Stomach smooth muscle (tissue), 2 donors: Measurements from ENCODE around the gene HERPUD1.
"Not testable (repeated sequence)": the region's sequence is repeated elsewhere in the genome, so short reads cannot be mapped to it uniquely, and the experiment has no call there.

Source experiments
- H3K27ac ChIP-seq: one replicate; pipeline ENCODE4 v1.7.0; 2013; ENCODE audit warnings: mild to moderate bottlenecking, low read length, inconsistent platforms
- H3K27me3 ChIP-seq, 2 donors: one replicate each; pipeline ENCODE4 v1.7.0; 2013; ENCODE audit warnings: low read length in 2 of 2; ENCODE audit not compliant: insufficient read depth in 2 of 2, control insufficient read depth in 1 of 2
- H3K36me3 ChIP-seq, 2 donors: one replicate each; pipeline ENCODE4 v1.7.0; 2013; ENCODE audit warnings: low read length in 2 of 2; ENCODE audit not compliant: control insufficient read depth in 2 of 2, insufficient read depth in 2 of 2
- H3K4me1 ChIP-seq: one replicate; pipeline ENCODE4 v1.7.0; 2013; ENCODE audit warnings: low read length; ENCODE audit not compliant: control insufficient read depth, insufficient read depth
- H3K4me3 ChIP-seq, 2 donors: one replicate each; pipeline ENCODE4 v1.7.0; 2013; ENCODE audit warnings: low read length in 2 of 2
- H3K9ac ChIP-seq, 2 donors: one replicate each; pipeline ENCODE4 v1.7.0; 2013; ENCODE audit warnings: low read length in 2 of 2, mild to moderate bottlenecking in 1 of 2
- H3K9me3 ChIP-seq, 2 donors: one replicate each; pipeline ENCODE4 v1.7.0; 2013; ENCODE audit warnings: low read length in 2 of 2; ENCODE audit not compliant: control insufficient read depth in 2 of 2
- donor health status: healthy.
- donor health status: Pancreatic carcinoma.

The HERPUD1 gene

GRCh38 chr16:56921571-56921970, 10.4 kb upstream of the HERPUD1 start:
- Histone ChIP-seq H3K4me3 (no peak overlapping the region), H3K27ac (no peak overlapping the region), H3K9ac (no peak overlapping the region), H3K36me3 (no peaks in the 10 kb centered on the region), H3K4me1 (peaks cover 2% of the 10 kb centered on the region), H3K9me3 (no peaks in the 10 kb centered on the region), H3K27me3 (no peaks in the 10 kb centered on the region)

GRCh38 chr16:56923481-56924091, 8.4 kb upstream of the HERPUD1 start:
- H3K9me3 ChIP-seq: no peaks in the 10 kb centered on the region
- H3K9ac ChIP-seq: no peak overlapping the region
- no peaks in the 10 kb centered on the region for H3K27me3 ChIP-seq
- no peaks in the 10 kb centered on the region for H3K36me3 ChIP-seq
- H3K27ac ChIP-seq: no peak overlapping the region
- no peaks in the 10 kb centered on the region for H3K4me1 ChIP-seq
- H3K4me3 ChIP-seq: no peak overlapping the region

GRCh38 chr16:56927471-56927870, 4.5 kb upstream of the HERPUD1 start:
- H3K9ac ChIP-seq: no peak overlapping the region
- H3K27me3 ChIP-seq: no peaks in the 10 kb centered on the region
- no peak overlapping the region for H3K4me3 ChIP-seq
- H3K36me3 ChIP-seq: no peaks in the 10 kb centered on the region
- H3K4me1 ChIP-seq: peaks cover 5% of the 10 kb centered on the region
- H3K9me3 ChIP-seq: no peaks in the 10 kb centered on the region
- H3K27ac ChIP-seq: no peak overlapping the region

- no peaks in the 10 kb centered on the region for H3K9me3 ChIP-seq
- H3K4me3 ChIP-seq: no peak overlapping the region
- no peak overlapping the region for H3K27ac ChIP-seq
- H3K27me3 ChIP-seq: no peaks in the 10 kb centered on the region
- H3K9ac ChIP-seq: no peak overlapping the region
- peaks cover 9% of the 10 kb centered on the region for H3K4me1 ChIP-seq
- H3K36me3 ChIP-seq: no peaks in the 10 kb centered on the region
Observed at GRCh38 chr16:56929639-56930038, 2.3 kb upstream of the HERPUD1 start.

GRCh38 chr16:56930486-56931270, 1.3 kb upstream of the HERPUD1 start:
- H3K9ac ChIP-seq: peak overlapping the region in 1 of 2 donors; percentile 69

GRCh38 chr16:56931271-56931891, 561 bp upstream of the HERPUD1 start:
- Histone ChIP-seq H3K36me3 (peaks cover 10 to 11% of the 10 kb centered on the region in 2 donors), H3K27ac (peak overlapping the region; percentile 97), H3K4me3 (peak overlapping the region; percentile 49 to 99)

More at GRCh38 chr16:56930486-56931270, 1.3 kb upstream of the HERPUD1 start:
- Histone ChIP-seq H3K9me3 (no peaks in the 10 kb centered on the region), H3K27me3 (no peaks in the 10 kb centered on the region), H3K27ac (peak overlapping the region; percentile 97), H3K4me3 (peak overlapping the region in 1 of 2 donors; percentile 99), H3K36me3 (peaks cover 4 to 7% of the 10 kb centered on the region in 2 donors), H3K4me1 (peaks cover 17% of the 10 kb centered on the region)

GRCh38 chr16:56932721-56933619, 1.0 kb downstream of the HERPUD1 start:
- Histone ChIP-seq H3K27ac (peak overlapping the region; percentile 97), H3K9ac (peak overlapping the region; percentile 96 to 97), H3K27me3 (no peaks in the 10 kb centered on the region), H3K4me3 (peak overlapping the region; percentile 98 to 99), H3K36me3 (peaks cover 21 to 24% of the 10 kb centered on the region in 2 donors), H3K4me1 (peaks cover 17% of the 10 kb centered on the region), H3K9me3 (no peaks in the 10 kb centered on the region)

More at GRCh38 chr16:56931271-56931891, 561 bp upstream of the HERPUD1 start:
- Histone ChIP-seq H3K4me1 (peaks cover 17% of the 10 kb centered on the region), H3K27me3 (no peaks in the 10 kb centered on the region), H3K9ac (peak overlapping the region; percentile 69 to 84), H3K9me3 (no peaks in the 10 kb centered on the region)

GRCh38 chr16:56933828-56934598, 2.1 kb downstream of the HERPUD1 start:
- Histone ChIP-seq H3K27ac (peak overlapping the region; percentile 97), H3K36me3 (peaks cover 28 to 35% of the 10 kb centered on the region in 2 donors), H3K4me3 (peak overlapping the region; percentile 98 to 99), H3K9ac (peak overlapping the region; percentile 96 to 97), H3K27me3 (no peaks in the 10 kb centered on the region), H3K9me3 (no peaks in the 10 kb centered on the region), H3K4me1 (peaks cover 17% of the 10 kb centered on the region)

- Histone ChIP-seq H3K36me3 (peaks cover 34 to 41% of the 10 kb centered on the region in 2 donors), H3K9ac (peak overlapping the region; percentile 43 to 97), H3K4me3 (peak overlapping the region; percentile 98 to 99), H3K4me1 (peaks cover 17% of the 10 kb centered on the region)
- H3K27me3 ChIP-seq, H3K27ac ChIP-seq, H3K9me3 ChIP-seq: not testable (repeated sequence)
Observed at GRCh38 chr16:56934599-56935145, 2.7 kb downstream of the HERPUD1 start.
